Upper lobe of right lung (tissue), 1 donor: ENCODE data around the gene ARL13B. TPM values are rescaled to one million over a fixed set of nuclear protein-coding genes. Genes with fewer than 3 reads are reported as not detected.
"Not testable (repeated sequence)": the region's sequence is repeated elsewhere in the genome, so short reads cannot be mapped to it uniquely, and the experiment has no call there.

Source experiments
- ATAC-seq: fragments of 200-7000 bp; cut with Tn5 transposase; one replicate; pipeline ENCODE4 v1.9.1; 2020; ENCODE audit warnings: mild to moderate bottlenecking, moderate library complexity
- DNase-seq: peaks from one replicate; pipeline ENCODE4 v3.0.0-alpha.2; 2020
- H3K27ac ChIP-seq: fragments of 200-600 bp; one replicate; pipeline ENCODE4 v1.8.0; 2022
- H3K27me3 ChIP-seq: fragments of 200-600 bp; one replicate; pipeline ENCODE4 v1.8.0; 2022; ENCODE audit warnings: mild to moderate bottlenecking
- H3K36me3 ChIP-seq: fragments of 200-600 bp; one replicate; pipeline ENCODE4 v1.8.0; 2022
- H3K4me1 ChIP-seq: fragments of 200-600 bp; one replicate; pipeline ENCODE4 v1.8.0; 2022
- H3K4me3 ChIP-seq: fragments of 200-600 bp; one replicate; pipeline ENCODE4 v1.8.0; 2022; ENCODE audit warnings: mild to moderate bottlenecking
- H3K9me3 ChIP-seq: fragments of 200-600 bp; one replicate; pipeline ENCODE4 v1.8.0; 2022
- intact Hi-C: fragments of 100-400 bp; cut with DNase I; formaldehyde crosslinking; loops from one replicate; pipeline ENCODE4 v1.11.0; 2022
- total RNA-seq: library from RNA; stranded (reverse); fragmentation: NEBNext Ultra II Directional; extraction: Animal tissue kit (Norgen Biotek cat#: 25700); gene quantifications from one replicate; pipeline ENCODE4 v1.2.1, GENCODE V29; 2021
- TF ChIP-seq, protein P1 (sequence below): fragments of 200-600 bp; IDR thresholded peaks from one replicate; pipeline ENCODE4 v1.8.0; 2022; ENCODE audit warnings: antibody characterized with exemption
- donor health status: DM: no; HTN: yes; CAD: no; lungs with severe emphysema.

Gene ARL13B
- total RNA-seq, 1 donor from 2014 or later = 20.3 TPM

DNA sequence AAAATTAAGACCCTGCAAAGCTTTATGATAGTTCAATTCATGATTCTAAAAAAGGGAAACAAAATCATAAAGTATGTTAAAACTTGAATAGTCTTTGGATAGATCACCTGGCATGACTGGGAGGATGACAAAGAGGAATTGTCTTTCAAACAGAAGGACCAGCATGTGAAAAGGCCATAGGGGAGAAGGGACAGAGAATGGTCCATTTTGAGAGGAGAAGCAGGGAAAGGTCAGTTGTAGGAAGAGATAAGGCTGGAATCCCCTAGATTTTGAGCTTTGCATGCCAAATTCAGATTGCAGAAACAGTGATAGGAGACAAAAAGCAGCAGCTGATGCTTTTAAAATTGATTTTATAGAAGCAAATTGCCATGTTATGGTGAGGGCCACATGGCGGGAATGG is 18.9 kb upstream of the ARL13B start:
- Histone ChIP-seq H3K4me3 (no peak overlapping the region), H3K27me3 (no peaks in the 10 kb centered on the region), H3K36me3 (no peaks in the 10 kb centered on the region), H3K4me1 (no peaks in the 10 kb centered on the region), H3K27ac (no peak overlapping the region), H3K9me3 (no peaks in the 10 kb centered on the region)
- no peak for ATAC-seq
- DNase-seq = no peak
- TF ChIP-seq, protein P1, sequence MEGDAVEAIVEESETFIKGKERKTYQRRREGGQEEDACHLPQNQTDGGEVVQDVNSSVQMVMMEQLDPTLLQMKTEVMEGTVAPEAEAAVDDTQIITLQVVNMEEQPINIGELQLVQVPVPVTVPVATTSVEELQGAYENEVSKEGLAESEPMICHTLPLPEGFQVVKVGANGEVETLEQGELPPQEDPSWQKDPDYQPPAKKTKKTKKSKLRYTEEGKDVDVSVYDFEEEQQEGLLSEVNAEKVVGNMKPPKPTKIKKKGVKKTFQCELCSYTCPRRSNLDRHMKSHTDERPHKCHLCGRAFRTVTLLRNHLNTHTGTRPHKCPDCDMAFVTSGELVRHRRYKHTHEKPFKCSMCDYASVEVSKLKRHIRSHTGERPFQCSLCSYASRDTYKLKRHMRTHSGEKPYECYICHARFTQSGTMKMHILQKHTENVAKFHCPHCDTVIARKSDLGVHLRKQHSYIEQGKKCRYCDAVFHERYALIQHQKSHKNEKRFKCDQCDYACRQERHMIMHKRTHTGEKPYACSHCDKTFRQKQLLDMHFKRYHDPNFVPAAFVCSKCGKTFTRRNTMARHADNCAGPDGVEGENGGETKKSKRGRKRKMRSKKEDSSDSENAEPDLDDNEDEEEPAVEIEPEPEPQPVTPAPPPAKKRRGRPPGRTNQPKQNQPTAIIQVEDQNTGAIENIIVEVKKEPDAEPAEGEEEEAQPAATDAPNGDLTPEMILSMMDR = no peak
- intact Hi-C loops = no loop called here

DNA sequence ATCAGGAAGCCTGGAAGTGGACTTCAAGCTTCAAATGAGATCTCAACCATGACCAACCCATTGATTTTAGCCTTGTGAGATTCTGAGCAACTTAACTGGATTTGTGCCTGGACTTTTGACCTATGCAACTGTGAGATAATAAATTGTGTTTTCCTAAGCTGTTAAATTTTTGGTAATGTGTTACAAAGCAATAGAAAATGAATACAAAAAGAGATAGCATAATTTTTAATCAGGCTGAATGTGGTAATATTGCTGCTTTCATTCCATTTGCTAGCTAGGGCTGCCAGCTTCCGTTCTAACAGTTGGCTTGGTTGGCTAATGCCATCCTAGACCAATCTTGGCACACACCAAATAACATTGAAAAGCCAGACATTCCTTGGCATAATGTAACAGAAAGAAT is 18.5 kb upstream of the ARL13B start:
- DNase-seq = no peak
- Histone ChIP-seq H3K36me3 (no peaks in the 10 kb centered on the region), H3K4me3 (no peak overlapping the region), H3K4me1 (no peaks in the 10 kb centered on the region), H3K27me3 (no peaks in the 10 kb centered on the region), H3K9me3 (no peaks in the 10 kb centered on the region), H3K27ac (no peak overlapping the region)
- ATAC-seq = no peak
- intact Hi-C loops = no loop called here
- TF ChIP-seq, protein P1 = no peak

DNA sequence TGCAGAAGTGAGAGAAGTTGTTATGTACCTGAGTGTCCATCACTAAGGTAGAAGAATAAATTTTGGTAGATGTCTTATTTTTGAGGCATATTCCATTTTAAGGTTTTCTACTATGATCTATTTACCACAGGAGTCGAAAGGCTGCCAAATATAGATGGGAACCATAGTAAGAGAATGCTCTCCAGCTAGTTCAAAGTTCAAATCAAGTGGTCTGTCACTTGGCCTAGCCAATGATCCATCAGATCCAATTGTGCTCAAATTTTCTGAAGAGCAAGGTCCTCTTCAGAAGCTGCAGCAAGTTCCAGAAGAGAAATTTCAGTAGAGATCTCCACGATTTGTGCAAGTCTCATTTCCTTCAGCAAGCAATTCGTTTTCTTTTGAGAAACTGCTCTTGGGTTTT is 17.2 kb upstream of the ARL13B start:
- TF ChIP-seq, protein P1 = no peak
- Histone ChIP-seq H3K4me1 (no peaks in the 10 kb centered on the region), H3K9me3 (no peaks in the 10 kb centered on the region), H3K27me3 (no peaks in the 10 kb centered on the region), H3K36me3 (no peaks in the 10 kb centered on the region), H3K4me3 (no peak overlapping the region), H3K27ac (no peak overlapping the region)
- ATAC-seq = no peak
- intact Hi-C loops = no loop called here
- DNase-seq = no peak

DNA sequence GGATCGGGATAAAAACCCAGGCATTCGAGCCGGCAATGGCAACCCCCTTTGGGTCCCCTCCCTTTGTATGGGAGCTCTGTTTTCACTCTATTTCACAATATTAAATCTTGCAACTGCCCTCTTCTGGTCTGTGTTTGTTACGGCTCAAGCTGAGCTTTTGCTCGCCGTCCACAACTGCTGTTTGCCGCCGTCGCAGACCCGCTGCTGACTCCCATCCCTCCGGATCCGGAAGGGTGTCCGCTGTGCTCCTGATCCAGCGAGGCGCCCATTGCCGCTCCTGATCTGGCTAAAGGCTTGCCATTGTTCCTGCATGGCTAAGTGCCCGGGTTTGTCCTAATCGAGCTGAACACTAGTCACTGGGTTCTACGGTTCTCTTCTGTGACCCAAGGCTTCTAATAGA is 14.8 kb upstream of the ARL13B start:
- DNase-seq, H3K27ac ChIP-seq, ATAC-seq, H3K4me3 ChIP-seq, H3K9me3 ChIP-seq, H3K4me1 ChIP-seq, intact Hi-C loops, H3K36me3 ChIP-seq, H3K27me3 ChIP-seq: not testable (repeated sequence)

DNA sequence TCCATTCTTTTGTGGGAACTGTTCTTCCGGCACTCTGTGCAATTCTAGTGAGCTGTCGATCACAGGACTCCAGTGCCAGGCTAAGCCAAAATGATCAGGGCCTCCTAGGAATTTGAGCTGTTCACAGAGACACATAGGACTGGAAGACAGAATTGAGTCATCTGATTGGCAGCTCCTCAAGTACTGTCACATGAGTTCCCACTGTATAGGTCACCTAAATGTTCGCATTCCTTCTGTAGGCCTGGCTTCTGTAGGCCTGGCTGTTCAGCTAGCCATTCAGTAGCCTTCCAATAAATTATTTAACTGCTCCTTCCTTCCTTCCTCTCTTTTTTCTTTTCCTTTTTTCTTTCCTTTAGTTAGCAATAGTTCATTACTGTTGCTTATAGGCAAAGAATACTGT is 10.5 kb upstream of the ARL13B start:
- Histone ChIP-seq H3K4me1 (no peaks in the 10 kb centered on the region), H3K27ac (no peak overlapping the region), H3K4me3 (no peak overlapping the region), H3K27me3 (no peaks in the 10 kb centered on the region), H3K9me3 (no peaks in the 10 kb centered on the region), H3K36me3 (no peaks in the 10 kb centered on the region)
- TF ChIP-seq, protein P1 = no peak
- intact Hi-C loops = no loop called here
- DNase-seq = no peak
- no peak for ATAC-seq

DNA sequence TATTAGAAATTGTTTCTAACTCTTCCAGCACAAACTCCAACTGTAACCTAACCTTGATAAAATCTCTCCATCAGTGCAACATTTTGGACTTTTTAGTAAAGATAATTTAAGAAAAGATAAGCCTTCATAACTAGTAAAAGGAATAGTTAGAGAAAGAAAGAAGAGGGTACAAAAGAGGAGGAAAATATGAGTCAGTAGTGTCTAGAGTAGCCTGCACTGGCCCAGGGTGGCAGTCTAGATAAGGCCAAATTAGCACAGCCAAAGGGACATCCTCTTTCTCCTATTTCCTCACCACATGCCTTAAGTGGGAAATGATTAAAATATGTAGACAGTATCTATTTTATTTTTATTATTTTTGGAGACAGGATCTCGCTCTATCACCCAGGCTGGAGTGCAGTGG is 10.0 kb upstream of the ARL13B start:
- TF ChIP-seq, protein P1 = no peak
- H3K9me3 ChIP-seq = no peaks in the 10 kb centered on the region
- no peak overlapping the region for H3K27ac ChIP-seq
- no peak overlapping the region for H3K4me3 ChIP-seq
- intact Hi-C loops = no loop called here
- DNase-seq (no peak), ATAC-seq (no peak)
- no peaks in the 10 kb centered on the region for H3K27me3 ChIP-seq
- no peaks in the 10 kb centered on the region for H3K36me3 ChIP-seq
- H3K4me1 ChIP-seq = no peaks in the 10 kb centered on the region
